Epithelial cell of proximal tubule (primary cell): ENCODE data around the gene TTC39B. TPM values are rescaled to one million over a fixed set of nuclear protein-coding genes. Genes with fewer than 3 reads are reported as not detected.

Source experiments
- DNase-seq: peaks from one replicate; pipeline ENCODE4 v3.0.0-alpha.2; 2011; ENCODE audit warnings: low read depth
- H3K4me3 ChIP-seq: 2 replicates; pipeline ENCODE4 v1.5.1; 2011; ENCODE audit warnings: low read depth, mild to moderate bottlenecking, low read length
- total RNA-seq: library from RNA; depleted of rRNA; stranded (reverse); fragments of >200 nt; gene quantifications from 2 replicates; pipeline ENCODE4 v1.2.3, GENCODE V29; 2015
- TF ChIP-seq, protein P1 (sequence below): conservative IDR thresholded peaks from 2 replicates; pipeline ENCODE4 v1.5.1; 2012; ENCODE audit warnings: low read depth, mild to moderate bottlenecking, low read length

TTC39B gene
- total RNA-seq, 1 donor from 2014 or later = 5.2 TPM

DNA sequence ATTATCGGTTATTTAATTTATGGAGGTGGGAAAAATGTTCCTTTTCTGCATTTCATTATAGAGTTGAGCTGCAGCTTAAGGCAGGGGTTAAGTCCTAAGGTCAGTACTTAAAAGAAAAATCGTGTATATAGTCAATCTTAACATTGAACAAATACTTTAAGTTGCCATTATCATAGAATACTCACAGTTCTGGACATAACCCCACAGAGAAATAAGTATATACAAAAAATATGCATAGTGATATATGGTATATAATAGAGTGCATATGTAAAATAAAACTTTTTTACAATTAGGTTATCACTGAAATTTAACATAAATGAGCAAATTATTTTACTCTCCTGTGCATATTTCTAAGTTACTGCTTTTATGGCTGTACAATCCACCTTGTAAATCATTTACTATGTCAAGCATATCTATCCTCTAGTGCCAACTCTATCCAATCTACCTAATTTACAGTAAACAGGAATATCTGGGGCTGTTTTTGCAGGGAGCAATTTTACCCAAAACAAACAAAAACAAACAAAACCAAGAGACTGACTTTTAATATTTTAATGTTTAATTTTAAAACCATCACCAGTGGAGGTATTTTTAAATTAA lies 28.8 kb downstream of the TTC39B start:
- no peak for DNase-seq
- TF ChIP-seq, protein P1, sequence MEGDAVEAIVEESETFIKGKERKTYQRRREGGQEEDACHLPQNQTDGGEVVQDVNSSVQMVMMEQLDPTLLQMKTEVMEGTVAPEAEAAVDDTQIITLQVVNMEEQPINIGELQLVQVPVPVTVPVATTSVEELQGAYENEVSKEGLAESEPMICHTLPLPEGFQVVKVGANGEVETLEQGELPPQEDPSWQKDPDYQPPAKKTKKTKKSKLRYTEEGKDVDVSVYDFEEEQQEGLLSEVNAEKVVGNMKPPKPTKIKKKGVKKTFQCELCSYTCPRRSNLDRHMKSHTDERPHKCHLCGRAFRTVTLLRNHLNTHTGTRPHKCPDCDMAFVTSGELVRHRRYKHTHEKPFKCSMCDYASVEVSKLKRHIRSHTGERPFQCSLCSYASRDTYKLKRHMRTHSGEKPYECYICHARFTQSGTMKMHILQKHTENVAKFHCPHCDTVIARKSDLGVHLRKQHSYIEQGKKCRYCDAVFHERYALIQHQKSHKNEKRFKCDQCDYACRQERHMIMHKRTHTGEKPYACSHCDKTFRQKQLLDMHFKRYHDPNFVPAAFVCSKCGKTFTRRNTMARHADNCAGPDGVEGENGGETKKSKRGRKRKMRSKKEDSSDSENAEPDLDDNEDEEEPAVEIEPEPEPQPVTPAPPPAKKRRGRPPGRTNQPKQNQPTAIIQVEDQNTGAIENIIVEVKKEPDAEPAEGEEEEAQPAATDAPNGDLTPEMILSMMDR = no peak
- H3K4me3 ChIP-seq = no peak overlapping the region

- TF ChIP-seq, protein P1 = peak; percentile 52
- peak; percentile 74 for DNase-seq
- H3K4me3 ChIP-seq = no peak overlapping the region
Observed at GRCh38 chr9:15277400-15278090, 29.5 kb downstream of the TTC39B start.

- H3K4me3 ChIP-seq = no peak overlapping the region
- DNase-seq = no peak
- TF ChIP-seq, protein P1 = no peak
Observed at GRCh38 chr9:15276328-15276938, 30.6 kb downstream of the TTC39B start.

GRCh38 chr9:15274425-15274824 lies 32.6 kb downstream of the TTC39B start:
- no peak overlapping the region for H3K4me3 ChIP-seq
- TF ChIP-seq, protein P1 = no peak
- DNase-seq = no peak

GRCh38 chr9:15272377-15272928 lies 34.6 kb downstream of the TTC39B start:
- TF ChIP-seq, protein P1 = no peak
- H3K4me3 ChIP-seq = no peak overlapping the region
- DNase-seq = no peak

DNA sequence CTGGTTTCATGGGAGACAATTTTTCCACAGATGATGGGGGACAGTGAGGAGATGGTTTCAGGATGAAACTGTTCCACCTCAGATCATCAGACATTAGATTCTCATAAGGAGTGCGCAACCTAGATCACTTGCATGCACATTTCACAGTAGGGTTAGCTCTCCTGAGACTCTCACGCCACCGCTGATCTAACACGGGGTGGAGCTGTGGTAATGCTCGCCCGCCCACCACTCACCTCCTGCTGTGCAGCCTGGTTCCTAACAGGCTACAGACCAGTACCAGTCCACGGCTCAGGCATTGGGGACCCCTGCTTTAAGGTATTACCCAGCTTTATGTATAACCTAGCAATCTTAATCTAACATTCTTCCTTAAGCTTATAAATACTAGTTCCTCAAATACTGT lies 35.6 kb downstream of the TTC39B start:
- DNase-seq = no peak
- H3K4me3 ChIP-seq = no peak overlapping the region
- TF ChIP-seq, protein P1 = no peak
